Nucleus accumbens (tissue), 56 donors: ENCODE results near the gene ANKRD44.
"Not testable (repeated sequence)": the region's sequence is repeated elsewhere in the genome, so short reads cannot be mapped to it uniquely, and the experiment has no call there.

Experiments used
- DNase-seq, 56 donors: peaks; one replicate each; lab custom pipeline; 2025; lab: John Stamatoyannopoulos, UW

The ANKRD44 gene

DNA sequence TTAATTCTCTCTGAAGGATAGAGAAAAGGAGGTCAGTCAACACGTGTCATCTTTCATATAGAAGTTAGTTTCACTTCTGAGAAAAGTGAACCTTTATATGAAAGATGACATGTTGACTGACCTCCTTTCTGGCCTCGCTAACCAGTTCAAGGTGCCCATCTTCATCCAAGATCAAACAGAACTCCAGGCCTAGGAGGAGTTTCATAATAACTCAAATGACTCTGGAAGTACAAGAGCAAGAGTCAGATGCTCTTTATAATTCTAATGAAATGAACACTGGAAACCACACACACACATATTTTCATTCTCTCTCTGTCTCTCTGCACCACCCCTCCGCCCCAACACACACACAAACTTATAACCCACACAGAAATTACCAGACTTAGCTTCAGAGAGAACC is 16.3 kb downstream of the ANKRD44 start:
- no peak for DNase-seq

DNA sequence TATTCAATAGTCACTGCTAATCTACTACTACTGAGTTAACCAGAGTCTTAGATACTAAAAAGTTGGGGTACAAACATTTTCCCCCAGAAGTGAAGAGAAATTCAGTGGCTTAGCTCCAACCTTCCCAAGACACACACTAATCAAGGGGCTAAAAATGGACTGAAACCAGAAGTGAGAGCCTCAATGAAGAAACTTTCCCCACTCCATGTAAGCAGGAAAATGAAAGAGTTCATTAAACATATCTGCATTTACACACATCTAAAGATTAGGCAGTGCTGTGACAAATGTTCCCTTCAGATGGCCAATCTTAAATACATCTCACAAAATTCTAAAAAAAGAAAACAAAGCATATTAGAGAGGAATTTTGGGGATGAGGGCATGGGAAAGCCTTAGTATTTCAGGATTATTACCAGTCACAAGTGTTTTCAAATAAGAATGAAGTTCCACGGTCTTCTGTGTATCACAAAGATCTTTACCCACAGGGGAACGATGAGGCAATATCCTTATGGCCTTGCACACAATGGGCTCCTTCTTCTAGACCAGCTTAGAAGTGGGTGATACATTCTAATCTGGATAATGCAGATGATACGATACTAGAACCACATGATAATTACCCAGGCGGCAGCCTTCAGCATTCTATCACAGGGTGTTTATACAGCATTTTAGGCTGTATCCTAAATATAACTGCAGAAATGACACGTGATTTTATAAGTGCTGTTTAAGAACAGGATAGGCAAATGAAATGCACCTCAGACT is 17.1 kb downstream of the ANKRD44 start:
- peak in 1 of 56 donors; percentile 46 for DNase-seq

DNA sequence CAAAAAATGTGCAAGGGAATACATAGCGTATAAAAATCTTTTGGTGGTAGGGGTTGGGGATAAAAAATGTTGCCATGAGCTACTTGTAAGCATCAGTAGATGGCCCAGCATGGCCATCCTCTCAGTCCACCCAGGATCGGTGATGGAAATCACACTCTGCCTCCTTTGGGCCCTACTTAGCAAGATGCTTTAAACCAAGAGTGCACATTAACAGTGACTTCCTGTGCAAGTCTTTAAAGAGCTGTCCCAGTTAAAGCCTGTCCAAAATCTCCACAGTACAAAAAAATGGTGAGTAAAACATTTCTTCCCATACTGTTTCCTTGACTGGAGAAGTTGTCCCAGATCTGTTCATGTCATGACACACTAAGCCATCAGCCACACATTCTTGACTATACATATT is 18.0 kb downstream of the ANKRD44 start:
- no peak for DNase-seq

DNA sequence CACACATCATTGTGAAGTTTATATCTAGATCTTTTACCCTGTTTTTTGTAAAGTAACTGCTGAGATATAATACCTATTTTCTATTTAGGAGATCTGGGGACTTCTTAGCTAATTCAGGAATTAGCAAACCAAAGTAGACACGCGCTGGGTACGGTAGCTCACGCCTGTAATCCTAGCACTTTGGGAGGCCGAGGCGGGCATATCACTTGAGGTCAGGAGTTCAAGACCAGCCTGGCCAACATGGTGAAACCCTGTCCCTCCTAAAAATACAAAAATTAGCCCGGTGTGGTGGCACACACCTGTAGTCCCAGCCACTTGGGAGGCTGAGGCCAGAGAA is 23.0 kb downstream of the ANKRD44 start:
- not testable (repeated sequence) for DNase-seq

DNA sequence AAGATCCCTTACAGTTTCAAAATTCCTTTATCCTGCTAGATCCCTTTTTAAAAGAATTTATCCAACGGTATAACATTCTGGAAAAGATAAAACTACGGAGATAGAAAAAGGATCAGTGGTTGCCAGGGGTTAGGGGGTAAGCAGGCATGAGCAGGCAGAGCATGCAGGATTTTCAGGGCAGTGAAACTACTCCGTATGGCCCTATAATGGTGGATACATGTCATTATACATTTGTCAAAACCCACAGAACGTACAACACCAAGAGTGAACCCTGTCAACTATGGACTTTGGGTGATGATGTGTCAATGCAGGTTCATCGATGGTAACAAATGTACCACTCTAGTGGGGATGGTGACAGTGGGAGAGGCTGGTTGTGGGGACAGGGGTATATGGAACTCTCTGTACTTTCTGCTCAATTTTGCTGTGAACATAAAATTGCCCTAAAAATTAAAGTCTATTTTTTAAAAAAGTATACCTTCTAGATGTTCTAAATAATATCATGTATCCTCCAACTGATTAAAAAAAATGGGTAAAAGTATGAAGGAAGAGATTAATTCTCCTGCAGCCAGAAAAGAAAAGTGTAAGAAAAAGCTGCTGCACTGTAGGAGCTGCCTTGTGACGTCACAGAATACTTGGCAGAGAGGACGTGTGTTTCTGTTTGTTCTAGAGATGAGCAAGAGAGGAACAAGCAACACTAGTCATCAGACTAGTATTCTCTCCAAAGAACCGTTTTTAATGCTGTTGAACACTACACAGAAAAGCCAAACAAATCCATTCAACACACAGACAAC is 23.6 kb downstream of the ANKRD44 start:
- DNase-seq, result peak in 21 of 56 donors; percentile 4 to 64 (median 23)

DNA sequence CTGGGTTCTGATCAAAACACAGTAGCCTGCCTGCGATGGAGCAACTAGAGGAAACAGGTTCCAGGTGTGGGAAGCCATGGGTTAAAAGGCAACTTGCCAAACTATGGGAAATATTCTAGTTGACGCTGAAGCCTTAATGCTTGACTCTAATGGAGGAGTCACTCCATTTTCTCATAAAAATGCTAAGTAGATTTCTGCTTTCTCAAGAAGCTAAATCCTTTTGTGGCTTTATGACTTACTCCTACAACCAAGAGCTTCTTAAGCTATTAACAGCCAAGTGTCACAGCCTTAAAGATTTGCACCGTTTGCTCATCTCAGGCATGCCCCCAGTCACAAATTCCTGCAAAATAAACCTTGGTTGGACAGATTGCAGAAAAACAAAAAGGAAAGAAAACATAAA is 25.2 kb downstream of the ANKRD44 start:
- no peak for DNase-seq

DNA sequence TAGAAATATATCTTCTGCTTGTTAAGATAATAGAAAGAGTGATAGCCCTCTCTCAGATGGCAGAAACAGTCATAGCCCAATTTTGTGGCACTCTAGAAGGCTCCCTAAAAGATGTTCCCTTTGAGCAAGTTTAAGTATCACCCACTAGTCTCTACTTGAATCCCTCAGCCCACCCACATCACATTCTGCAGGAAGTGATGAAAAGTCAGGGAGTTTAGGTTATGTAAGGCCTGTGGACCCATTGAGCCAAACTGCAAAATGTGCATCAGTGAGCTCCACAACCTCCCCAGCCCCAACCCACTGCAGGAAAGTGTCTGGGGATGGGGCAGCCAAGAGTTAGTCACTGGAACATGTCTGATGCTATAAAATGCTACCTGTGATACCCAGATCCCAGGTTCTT is 25.6 kb downstream of the ANKRD44 start:
- no peak for DNase-seq

DNA sequence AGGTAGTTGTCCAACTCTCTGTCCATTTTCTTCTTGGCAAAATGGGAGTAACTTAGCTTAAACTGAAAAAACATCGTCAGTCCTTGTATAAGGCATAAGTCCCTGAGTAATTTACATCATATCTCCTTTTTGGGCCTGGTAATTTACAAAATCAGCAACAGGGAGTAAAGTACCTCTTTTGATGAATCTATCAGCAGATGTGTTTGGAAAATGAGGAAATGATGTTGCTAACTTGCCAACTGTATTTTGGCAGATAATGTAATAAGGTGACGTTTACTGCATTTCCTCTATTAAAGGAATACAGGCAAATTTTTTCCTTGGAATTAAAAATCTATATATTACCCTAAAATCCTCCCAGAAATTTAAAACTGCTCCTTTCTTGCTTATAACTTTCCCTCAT is 29.2 kb downstream of the ANKRD44 start:
- no peak for DNase-seq

DNA sequence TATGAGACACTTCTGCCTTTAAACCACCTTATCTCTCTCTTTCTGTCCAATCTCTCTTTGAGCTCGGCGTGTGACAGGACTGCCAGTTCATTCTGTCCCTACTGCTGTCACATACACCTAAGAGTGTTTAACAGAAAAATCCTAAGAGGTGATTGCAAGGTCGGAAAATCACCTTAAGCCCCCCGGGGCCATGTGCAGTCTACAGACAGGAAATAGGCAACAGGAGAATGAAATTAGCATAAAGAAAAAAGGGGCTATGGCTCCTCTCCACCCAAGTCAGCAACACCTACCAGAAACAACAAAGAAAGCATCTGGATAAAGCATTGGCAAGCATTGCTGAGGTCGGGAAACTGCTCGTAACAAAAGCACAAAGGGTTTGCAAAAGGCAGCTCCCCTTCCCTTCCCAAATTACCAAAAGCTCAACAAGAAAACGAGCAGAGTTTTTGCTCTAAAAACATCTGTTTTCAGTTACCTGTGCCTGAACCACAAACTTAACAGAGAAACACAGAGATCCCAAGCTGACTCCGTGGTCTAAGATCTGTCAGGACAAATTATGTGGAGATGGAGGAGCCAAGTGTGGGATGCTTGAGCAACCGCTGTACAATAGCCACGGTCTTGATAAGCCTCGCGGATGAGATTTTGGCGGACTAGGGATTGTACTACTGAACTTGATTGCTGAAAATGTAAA is 30.4 kb downstream of the ANKRD44 start:
- no peak for DNase-seq

DNA sequence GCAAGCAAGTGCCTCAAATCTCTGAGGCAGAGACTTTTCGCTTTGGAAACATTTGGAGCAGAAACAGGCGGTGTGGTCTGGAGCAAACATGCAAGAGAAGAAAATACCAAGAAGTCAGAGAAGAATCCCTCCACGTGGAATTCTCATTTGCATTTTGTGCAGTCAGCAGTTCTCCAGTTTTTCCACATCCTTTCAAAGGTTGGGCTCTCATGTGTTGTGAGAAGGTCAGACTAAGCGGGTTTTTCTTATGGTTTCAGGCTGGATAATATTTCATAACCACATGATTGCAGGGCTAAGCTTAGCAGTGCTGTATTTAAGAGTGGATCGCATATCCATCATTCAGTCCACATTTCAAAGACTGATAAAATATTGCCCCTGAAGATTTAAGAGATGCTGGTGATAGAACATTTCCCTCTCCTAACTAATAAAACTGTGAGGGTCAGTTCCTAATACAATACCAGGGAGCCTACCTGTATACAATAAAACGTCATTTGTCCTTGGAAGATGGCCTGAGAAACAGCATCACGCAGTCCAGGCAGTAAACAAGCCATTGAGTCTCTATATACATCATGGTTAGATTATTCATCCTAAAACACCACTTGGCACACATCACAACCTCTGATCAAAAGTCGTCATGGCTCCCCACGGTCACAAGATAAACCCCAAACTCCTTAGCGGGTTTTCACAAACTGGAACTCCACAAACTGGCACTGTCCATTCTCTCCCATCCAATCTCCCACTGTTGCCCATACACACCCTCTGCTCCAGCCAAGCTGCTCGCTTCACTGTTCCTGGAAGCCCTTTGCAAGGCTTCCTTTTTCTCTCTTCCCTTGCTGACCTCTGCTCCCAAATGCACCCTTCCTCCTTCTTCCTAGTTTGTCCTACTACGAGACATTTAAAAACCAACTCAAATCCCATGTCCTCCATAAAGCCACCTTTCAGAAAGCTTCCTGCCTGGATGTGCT is 31.5 kb downstream of the ANKRD44 start:
- no peak for DNase-seq

DNA sequence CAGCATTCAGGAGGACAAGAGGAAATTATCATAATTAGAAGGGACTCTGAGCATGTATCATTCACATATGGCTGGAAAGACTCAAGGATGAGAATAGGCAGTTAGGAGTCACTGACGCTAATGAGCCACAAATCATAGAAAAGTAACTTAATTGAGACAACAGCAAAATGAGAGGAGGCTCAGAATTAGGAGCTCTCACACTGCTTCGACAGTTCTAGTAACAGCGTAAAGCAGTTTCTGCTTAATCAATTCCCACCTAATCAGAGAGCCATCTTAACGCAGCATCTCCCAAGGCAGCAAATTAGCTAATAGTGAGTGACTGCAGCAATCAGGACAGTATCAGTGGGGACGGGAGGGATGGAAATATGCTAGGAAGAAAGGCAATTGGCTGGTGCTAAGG is 32.8 kb downstream of the ANKRD44 start:
- no peak for DNase-seq

DNA sequence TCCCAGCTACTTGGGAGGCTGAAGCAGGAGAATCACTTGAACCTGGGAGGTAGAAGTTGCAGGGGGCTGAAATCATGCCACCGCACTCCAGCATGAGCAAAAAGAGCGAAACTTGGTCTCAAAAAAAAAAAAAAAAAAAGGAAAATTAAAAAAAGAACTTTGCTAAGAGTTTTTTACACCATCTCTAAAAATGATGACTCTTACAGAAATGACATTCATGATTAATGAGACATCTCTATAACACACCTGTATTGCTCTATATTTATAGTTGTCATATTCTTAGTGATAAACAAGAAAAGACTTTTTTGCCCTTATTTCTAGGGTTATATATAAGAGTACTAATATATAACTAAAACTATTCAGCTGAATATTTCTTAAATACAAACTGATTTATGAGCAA is 34.4 kb downstream of the ANKRD44 start:
- DNase-seq, result no peak

DNA sequence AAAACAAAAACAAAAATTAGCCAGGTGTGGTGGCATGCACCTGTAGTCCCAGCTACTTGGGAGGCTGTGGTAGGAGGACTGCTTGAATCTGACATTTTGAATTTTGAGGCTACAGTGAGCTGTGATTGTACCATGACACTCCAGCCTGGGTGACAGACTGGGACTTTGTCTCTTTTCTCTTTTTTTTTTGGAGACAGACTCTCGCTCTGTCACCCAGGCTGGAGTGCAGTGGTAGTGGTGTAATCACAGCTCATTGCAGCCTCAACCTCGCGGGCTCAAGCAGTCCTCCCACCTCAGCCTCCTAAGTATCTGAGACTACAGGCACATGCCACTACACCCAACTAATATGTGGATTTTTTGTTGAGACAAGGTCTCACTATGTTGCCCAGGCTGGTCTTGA is 35.6 kb downstream of the ANKRD44 start:
- no peak for DNase-seq

DNA sequence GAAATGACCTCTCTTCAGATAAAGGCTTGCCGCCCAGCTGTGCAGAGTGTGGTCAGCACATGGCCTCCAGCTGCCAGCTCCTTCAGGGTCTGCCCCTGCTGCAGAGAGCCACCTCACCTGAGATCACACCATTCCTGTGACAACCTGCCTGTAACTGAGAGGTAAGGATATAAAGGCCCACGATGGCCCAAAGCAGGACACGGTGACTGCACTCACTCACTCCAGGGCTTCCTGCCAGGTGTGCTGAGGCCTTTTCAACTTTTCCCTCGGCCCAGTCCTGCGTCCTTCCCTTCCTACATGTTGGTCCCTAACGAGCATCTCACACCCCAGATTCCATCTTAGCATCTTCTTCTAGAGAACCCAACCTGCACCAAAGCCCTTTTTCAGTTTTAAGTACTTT is 36.2 kb downstream of the ANKRD44 start:
- no peak for DNase-seq

DNA sequence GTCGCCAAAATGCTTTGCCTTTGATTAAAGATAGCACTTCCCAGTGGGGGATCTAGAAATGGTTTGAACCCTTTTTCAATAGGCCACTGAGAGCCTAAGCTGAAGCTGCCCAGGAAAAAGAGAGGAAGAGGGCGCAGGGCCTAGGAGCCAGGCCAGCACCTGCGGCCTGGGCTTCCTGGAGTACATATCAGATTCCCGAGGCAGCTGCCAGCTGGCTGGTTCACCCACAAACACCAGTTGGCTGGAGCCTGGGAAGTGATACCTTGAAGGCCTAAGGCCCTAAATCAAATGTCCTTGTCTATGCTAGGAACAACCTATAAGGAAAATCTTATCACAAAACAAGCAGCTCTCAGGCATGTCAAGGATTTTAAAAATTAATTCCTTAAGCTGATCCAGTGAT is 37.1 kb downstream of the ANKRD44 start:
- DNase-seq, result no peak

DNA sequence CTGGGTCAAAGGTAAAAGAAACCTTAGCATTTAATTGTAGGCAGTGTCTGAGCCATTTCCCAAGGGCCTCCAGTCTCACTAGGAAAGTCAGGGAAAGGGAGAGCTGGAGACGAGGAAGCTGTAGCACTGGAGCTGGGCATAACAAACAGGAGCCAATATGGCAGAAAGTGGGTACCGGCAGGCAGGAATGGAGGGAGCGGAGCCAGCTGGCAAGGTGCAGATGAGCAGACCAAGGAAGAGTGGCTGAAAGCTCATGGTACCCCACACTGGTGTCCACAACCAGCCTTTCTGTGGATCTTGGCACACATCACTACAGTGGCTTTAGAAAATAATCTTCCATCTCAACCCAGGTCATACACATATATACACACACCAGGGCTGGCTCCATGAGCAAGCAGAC is 40.0 kb downstream of the ANKRD44 start:
- no peak for DNase-seq

DNA sequence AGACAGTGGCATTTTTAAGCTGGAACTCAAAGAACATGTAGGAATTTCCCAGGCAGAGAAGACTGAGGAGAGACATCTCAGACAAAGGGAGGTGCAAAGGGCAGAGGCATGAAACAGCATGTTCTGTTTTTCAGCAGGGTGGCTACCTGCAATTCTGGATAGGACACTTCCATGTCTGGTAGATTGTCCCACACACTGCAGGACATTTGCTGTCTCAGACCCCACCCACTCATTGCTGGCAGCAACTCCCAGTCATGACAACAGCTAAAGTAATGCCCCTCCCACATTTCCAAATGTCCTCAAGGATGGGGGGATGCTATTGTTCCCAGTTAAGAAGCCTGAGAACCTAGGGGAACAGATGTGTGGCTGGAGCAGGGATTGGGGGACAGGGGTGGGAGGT is 40.8 kb downstream of the ANKRD44 start:
- no peak for DNase-seq

DNA sequence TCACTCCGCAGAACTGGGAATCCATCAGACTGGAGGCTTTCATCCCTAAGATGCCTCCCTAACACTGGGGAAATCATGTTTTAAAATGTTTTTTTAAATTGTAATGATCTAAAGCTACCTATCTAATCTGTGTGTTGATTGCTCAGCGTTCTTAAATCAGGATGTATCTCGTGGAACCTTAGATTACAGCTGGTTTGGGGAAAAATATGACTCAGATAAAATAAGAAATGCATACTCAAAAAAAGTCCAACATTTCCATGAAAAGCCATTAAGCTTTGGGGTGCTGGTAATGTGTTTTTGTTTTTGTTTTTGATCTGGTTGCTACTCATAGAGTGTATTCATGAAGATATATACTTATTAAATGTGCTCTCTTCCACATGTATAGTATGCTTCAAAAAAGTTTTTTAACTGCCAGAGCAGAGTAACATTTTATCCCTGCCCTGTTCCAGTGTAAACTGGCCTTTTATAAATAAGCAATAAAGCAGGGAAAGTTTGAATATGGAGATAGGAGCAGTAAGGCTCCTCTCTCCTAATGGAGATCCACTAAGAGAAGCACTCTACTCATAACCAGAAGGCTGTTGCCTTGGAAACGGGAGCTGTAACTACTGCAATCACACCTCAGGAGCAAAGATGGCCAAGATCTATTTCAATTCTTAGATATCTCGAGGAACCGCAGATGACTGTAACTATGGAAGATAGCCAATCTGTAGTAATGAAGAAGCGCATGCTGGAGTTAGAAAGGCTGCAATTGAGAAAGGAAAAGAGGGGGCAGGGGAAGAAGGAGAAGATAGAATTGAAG is 41.6 kb downstream of the ANKRD44 start:
- peak in 4 of 56 donors; percentile 6 to 30 (median 18) for DNase-seq

DNA sequence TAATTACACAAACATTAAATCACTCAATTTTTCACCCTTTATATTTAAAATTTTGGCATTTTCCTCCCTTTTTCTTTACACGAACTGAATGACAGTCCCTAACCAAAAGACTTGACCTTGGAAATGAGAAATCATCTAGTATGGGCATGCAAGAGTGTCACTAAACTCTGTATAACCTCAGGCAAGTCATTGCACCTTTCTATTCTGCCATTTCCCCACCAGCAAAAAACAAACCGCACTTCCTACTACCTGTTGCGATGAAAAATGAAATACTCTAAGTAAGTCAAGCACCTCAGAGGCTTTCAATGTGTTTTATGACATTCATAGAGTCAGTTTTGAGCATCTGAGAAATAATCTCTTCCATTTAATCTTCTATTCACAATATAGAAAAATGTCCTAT is 44.1 kb downstream of the ANKRD44 start:
- DNase-seq, result no peak

DNA sequence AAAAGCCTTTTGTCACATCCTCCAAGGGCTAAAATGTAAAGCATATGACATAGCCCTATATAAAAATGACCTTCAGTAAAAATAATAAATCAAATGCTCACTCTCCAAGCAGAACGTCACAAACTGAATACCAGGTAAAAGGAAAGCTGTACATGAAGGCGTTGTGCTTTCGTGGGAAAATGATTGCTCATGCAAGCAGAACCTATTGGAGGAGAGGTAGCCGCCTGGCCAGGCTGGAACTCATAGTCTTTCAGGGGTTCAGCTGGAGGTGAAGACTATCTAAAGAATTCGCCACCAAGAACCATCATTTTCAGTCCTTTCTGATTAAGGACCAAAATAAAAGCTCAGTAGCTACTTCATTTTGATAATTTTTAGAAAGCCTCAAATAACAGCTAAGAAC is 44.7 kb downstream of the ANKRD44 start:
- no peak for DNase-seq
